DND-41 (cell line): Measurements from ENCODE around the gene WNT3.

Source experiments
- EZH2 ChIP-seq: IDR thresholded peaks from 3 replicates; pipeline ENCODE4 v1.6.1; 2012; ENCODE audit warnings: borderline replicate concordance, low read depth, mild to moderate bottlenecking, moderate library complexity, low read length, inconsistent platforms; ENCODE audit not compliant: severe bottlenecking
- TF ChIP-seq, protein P1 (sequence below): IDR thresholded peaks from 2 replicates; pipeline ENCODE4 v1.5.1; 2012; ENCODE audit warnings: borderline replicate concordance, low read length, moderate library complexity, mild to moderate bottlenecking; ENCODE audit not compliant: poor library complexity, severe bottlenecking; ENCODE audit errors: extremely low read depth

DNA sequence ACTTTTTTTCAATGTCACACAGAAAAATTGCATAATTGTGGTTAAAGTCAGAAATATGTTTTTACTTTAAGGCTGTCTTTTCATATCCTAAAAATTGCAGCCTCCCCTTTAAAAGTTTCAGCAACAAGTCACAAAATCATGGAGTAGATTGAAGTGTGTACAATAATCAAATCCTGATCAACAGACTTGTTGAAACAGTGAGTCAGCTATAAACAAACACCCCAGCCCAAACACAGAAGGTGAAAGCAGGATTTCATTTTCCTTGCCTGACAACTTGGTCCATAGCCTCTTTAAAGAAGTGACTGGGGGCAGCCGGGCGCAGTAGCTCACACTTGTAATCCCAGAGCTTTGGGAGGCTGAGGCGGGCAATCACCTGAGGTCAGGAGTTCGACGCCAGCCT lies 59.9 kb downstream of the WNT3 start:
- TF ChIP-seq, protein P1, sequence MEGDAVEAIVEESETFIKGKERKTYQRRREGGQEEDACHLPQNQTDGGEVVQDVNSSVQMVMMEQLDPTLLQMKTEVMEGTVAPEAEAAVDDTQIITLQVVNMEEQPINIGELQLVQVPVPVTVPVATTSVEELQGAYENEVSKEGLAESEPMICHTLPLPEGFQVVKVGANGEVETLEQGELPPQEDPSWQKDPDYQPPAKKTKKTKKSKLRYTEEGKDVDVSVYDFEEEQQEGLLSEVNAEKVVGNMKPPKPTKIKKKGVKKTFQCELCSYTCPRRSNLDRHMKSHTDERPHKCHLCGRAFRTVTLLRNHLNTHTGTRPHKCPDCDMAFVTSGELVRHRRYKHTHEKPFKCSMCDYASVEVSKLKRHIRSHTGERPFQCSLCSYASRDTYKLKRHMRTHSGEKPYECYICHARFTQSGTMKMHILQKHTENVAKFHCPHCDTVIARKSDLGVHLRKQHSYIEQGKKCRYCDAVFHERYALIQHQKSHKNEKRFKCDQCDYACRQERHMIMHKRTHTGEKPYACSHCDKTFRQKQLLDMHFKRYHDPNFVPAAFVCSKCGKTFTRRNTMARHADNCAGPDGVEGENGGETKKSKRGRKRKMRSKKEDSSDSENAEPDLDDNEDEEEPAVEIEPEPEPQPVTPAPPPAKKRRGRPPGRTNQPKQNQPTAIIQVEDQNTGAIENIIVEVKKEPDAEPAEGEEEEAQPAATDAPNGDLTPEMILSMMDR, result no peak
- no peak for TF ChIP-seq EZH2
